NCI-H1417 (cell line): ENCODE measurements around the gene ERICH6B.

Experiments used
- DNase-seq, 3 experiments: peaks; one replicate each; lab custom pipeline; 2025; lab: John Stamatoyannopoulos, UW

Gene ERICH6B

GRCh38 chr13:45601680-45602079 is 13.9 kb downstream of the ERICH6B start:
- DNase-seq = no peak

GRCh38 chr13:45598597-45598996 is 16.9 kb downstream of the ERICH6B start:
- no peak for DNase-seq

GRCh38 chr13:45596800-45597475 is 18.6 kb downstream of the ERICH6B start:
- DNase-seq = no peak

GRCh38 chr13:45595965-45596364 is 19.6 kb downstream of the ERICH6B start:
- DNase-seq = no peak

GRCh38 chr13:45594764-45595163 is 20.8 kb downstream of the ERICH6B start:
- DNase-seq = no peak

GRCh38 chr13:45594227-45594626 is 21.3 kb downstream of the ERICH6B start:
- no peak for DNase-seq

GRCh38 chr13:45592758-45593157 is 22.8 kb downstream of the ERICH6B start:
- no peak for DNase-seq

GRCh38 chr13:45590066-45590465 is 25.5 kb downstream of the ERICH6B start:
- DNase-seq = no peak

- DNase-seq = no peak
Measured at GRCh38 chr13:45587897-45588296, 27.6 kb downstream of the ERICH6B start.

GRCh38 chr13:45584816-45585215 is 30.7 kb downstream of the ERICH6B start:
- DNase-seq = peak in 1 of 3 experiments; percentile 5

GRCh38 chr13:45582408-45583076 is 33.0 kb downstream of the ERICH6B start:
- DNase-seq = no peak

GRCh38 chr13:45576466-45576865 is 39.1 kb downstream of the ERICH6B start:
- peak in 1 of 3 experiments; percentile 42 for DNase-seq

GRCh38 chr13:45575830-45576180 is 39.7 kb downstream of the ERICH6B start:
- DNase-seq = peak in 1 of 3 experiments; percentile 5

GRCh38 chr13:45575146-45575829 is 40.3 kb downstream of the ERICH6B start:
- no peak for DNase-seq

GRCh38 chr13:45565331-45565730 is 50.2 kb downstream of the ERICH6B start:
- no peak for DNase-seq

- peak in 1 of 3 experiments; percentile 12 for DNase-seq
Measured at GRCh38 chr13:45564133-45564776, 51.3 kb downstream of the ERICH6B start.

- no peak for DNase-seq
Measured at GRCh38 chr13:45554604-45555109, 60.9 kb downstream of the ERICH6B start.

GRCh38 chr13:45548281-45548680 is 67.3 kb downstream of the ERICH6B start:
- DNase-seq = no peak

- DNase-seq = no peak
Measured at GRCh38 chr13:45546410-45546765, 69.2 kb downstream of the ERICH6B start.

- no peak for DNase-seq
Measured at GRCh38 chr13:45545686-45546409, 69.7 kb downstream of the ERICH6B start.

GRCh38 chr13:45544520-45544919 is 71.0 kb downstream of the ERICH6B start:
- no peak for DNase-seq

GRCh38 chr13:45542878-45543277 is 72.7 kb downstream of the ERICH6B start:
- no peak for DNase-seq
